ENCODE data around the gene MYBPC2.

MYBPC2 gene

DNA sequence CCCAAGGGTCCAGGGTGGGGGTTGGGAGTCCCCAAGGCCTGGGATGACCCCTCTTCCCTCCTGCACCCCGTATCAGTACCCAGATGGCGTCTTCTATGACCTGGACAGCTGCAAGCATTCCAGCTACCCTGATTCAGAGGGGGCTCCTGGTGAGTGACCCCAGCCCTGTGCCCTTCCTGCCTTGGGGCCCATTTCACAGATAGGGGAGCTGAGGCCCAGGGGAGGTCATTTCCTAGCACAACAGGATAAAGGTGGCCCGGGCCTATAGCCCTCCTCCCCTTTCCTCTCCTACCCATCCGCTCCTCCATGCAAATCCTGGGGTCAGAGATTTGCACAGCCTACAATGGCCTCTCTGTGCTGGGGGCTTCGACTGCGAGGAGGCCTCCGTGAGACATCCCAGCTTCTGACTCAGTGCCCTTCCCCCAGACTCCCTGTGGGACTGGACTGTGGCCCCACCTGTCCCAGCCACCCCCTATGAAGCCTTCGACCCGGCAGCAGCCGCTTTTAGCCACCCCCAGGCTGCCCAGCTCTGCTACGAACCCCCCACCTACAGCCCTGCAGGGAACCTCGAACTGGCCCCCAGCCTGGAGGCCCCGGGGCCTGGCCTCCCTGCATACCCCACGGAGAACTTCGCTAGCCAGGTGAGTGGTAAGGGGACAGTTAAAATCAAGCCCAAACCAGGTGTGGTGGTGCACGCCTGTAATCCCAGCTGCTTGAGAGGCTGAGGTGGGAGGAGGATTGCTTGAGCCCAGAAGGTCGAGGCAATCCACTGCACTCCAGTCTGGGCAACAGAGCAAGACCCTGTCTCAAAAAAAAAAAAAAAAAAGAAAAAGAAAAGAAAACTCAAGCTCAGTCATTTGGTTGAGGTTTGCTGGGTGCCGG is 10.1 kb upstream of the MYBPC2 start:
- DNase-seq (ENCODE audit: low read depth), result no peak
- TF ChIP-seq, protein P1, sequence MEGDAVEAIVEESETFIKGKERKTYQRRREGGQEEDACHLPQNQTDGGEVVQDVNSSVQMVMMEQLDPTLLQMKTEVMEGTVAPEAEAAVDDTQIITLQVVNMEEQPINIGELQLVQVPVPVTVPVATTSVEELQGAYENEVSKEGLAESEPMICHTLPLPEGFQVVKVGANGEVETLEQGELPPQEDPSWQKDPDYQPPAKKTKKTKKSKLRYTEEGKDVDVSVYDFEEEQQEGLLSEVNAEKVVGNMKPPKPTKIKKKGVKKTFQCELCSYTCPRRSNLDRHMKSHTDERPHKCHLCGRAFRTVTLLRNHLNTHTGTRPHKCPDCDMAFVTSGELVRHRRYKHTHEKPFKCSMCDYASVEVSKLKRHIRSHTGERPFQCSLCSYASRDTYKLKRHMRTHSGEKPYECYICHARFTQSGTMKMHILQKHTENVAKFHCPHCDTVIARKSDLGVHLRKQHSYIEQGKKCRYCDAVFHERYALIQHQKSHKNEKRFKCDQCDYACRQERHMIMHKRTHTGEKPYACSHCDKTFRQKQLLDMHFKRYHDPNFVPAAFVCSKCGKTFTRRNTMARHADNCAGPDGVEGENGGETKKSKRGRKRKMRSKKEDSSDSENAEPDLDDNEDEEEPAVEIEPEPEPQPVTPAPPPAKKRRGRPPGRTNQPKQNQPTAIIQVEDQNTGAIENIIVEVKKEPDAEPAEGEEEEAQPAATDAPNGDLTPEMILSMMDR (conservative IDR thresholded peaks at IDR 0.05; ENCODE audit: low read depth, low read length), result no peak
- no peak overlapping the region for H3K4me3 ChIP-seq (ENCODE audit: low read depth, low read length)

DNA sequence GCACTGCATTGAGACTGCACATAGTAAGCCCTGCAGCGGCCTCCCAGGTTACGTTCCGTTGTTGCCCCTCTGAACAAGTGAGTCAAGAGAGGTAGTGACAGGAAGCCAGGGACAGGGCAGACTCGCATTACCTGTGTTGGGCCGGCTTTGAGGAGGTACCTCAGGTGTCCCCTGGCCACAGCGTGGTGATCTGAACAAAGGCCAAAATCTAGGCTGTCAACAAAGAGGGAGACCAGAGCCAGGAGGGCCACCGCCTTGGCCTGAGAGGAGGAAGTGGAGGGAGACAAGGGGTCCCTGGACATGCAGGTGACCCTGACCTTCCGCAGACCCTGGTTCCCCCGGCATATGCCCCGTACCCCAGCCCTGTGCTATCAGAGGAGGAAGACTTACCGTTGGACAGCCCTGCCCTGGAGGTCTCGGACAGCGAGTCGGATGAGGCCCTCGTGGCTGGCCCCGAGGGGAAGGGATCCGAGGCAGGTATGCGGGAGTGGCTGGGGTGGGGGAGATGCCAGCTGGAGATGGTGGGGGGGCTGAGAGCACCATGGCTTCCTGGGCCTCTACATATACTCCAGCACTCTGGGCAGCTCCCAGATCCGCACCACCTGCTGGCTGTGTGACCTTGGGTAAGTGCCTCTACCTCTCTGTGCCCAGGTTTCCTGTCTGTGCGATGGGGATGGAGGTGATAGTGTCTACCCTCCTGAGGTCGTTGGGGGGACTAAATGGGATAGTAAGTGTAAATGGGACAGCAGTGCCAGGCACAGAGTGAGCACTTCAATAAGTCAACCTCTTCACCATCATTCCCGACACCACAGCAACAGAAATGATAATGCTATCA is 9.2 kb upstream of the MYBPC2 start:
- H3K4me3 ChIP-seq (ENCODE audit: low read depth, low read length), result no peak overlapping the region
- DNase-seq (ENCODE audit: low read depth), result no peak
- TF ChIP-seq, protein P1 (conservative IDR thresholded peaks at IDR 0.05; ENCODE audit: low read depth, low read length), result no peak

DNA sequence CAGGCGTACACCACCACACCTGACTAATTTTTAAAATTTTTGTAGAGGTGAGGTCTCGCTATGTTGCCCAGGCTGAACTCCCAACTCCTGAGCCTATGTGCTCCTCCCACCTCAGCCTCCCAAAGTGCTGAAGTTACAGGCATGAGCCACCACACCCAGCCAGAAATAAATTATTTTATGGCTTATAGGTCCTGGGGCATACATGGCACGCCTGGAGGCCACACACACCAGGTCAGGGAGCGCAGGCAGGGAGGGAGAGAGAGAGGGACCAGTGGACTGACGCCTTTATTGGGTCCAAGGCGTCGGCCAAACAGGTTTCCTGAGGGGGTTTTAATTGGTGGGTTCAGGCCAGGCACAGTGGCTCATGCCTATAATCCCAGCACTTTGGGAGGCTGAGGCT is 7.1 kb upstream of the MYBPC2 start:
- TF ChIP-seq, protein P1 (conservative IDR thresholded peaks at IDR 0.05; ENCODE audit: low read depth, low read length), result no peak
- no peak overlapping the region for H3K4me3 ChIP-seq (ENCODE audit: low read depth, low read length)
- no peak for DNase-seq (ENCODE audit: low read depth)

DNA sequence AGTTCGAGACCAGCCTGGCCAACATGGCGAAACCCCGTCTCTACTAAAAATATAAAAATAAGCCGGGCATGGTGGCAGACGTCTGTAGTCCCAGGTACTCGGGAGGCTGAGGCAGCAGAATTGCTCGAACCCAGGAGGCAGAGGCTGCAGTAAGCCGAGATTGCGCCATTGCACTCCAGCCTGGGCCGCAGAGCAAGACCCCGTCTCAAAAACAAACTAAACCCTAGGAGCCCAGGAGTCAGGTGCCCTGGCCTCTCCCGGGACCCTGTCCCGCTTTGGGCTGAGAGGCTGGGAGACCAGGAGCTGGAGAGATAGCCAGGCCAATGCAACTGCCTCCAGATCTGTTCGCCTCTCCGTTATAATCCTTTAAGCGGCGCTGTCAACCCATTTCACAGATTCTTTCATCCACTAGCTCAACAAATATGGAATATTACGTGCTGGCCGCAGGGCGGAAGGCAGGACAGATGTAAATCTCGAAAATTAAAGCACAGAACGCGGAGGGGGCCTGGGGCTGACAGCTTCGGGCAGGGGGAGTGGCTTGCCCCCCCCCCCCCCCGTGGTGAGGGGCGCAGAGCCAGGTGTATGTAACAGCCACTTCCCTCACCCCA is 5.3 kb upstream of the MYBPC2 start:
- peak overlapping the region; percentile 34 for H3K4me3 ChIP-seq (ENCODE audit: low read depth, low read length)
- TF ChIP-seq, protein P1 (conservative IDR thresholded peaks at IDR 0.05; ENCODE audit: low read depth, low read length), result no peak
- no peak for DNase-seq (ENCODE audit: low read depth)

DNA sequence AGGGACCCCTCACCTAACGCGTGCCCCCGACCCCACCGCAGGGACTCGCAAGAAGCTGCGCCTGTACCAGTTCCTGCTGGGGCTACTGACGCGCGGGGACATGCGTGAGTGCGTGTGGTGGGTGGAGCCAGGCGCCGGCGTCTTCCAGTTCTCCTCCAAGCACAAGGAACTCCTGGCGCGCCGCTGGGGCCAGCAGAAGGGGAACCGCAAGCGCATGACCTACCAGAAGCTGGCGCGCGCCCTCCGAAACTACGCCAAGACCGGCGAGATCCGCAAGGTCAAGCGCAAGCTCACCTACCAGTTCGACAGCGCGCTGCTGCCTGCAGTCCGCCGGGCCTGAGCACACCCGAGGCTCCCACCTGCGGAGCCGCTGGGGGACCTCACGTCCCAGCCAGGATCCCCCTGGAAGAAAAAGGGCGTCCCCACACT is 4.7 kb upstream of the MYBPC2 start:
- DNase-seq (ENCODE audit: low read depth), result peak; percentile 95
- H3K4me3 ChIP-seq (ENCODE audit: low read depth, low read length), result peak overlapping the region; percentile 34
- TF ChIP-seq, protein P1 (conservative IDR thresholded peaks at IDR 0.05; ENCODE audit: low read depth, low read length), result no peak

DNA sequence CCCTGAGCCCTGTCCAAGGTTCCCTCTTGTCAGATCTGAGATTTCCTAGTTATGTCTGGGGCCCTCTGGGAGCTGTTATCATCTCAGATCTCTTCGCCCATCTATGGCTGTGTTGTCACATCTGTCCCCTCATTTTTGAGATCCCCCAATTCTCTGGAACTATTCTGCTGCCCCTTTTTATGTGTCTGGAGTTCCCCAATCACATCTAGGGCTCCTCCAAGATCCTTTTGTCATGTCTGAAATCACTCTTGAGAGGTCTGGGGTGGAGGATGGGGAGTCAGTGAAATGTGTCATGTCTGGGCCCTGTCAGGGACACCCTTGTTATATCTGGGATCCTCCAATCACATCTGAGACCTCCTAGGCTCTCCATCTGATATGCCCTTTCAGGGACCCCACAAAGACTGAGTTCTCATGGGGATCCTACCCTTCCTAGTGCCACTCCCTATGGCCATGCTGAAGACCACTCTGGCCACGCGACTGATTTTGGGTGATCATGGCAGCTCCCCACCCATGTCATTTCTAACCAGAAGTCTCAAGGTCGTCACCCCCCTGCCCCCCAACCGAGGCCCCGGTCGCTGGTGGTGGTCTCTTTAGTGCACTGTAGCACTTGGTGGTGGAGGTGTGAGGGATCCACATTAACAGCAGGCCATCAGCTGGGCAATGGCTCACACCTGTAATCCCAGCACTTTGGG is 3.8 kb upstream of the MYBPC2 start:
- no peak overlapping the region for H3K4me3 ChIP-seq (ENCODE audit: low read depth, low read length)
- no peak for DNase-seq (ENCODE audit: low read depth)
- TF ChIP-seq, protein P1 (conservative IDR thresholded peaks at IDR 0.05; ENCODE audit: low read depth, low read length), result no peak
